ENCODE data around the gene CFAP221.

Gene CFAP221

GRCh38 chr2:119694845-119695521 lies 150.7 kb downstream of the CFAP221 start:
- Histone ChIP-seq H3K27me3 (ENCODE audit: control insufficient read depth, insufficient read depth, low read length, poor library complexity, severe bottlenecking) (no peaks in the 10 kb centered on the region), H3K36me3 (ENCODE audit: control insufficient read depth, insufficient read depth, low read length) (no peaks in the 10 kb centered on the region), H3K27ac (ENCODE audit: insufficient read depth, low read depth, low read length, poor library complexity, severe bottlenecking) (no peak overlapping the region), H3K4me1 (ENCODE audit: control insufficient read depth, insufficient read depth, low read length) (peaks cover 24% of the 10 kb centered on the region), H3K4me3 (ENCODE audit: insufficient read depth, low read depth, low read length) (no peak overlapping the region), H3K9me3 (ENCODE audit: control insufficient read depth, low read length) (no peaks in the 10 kb centered on the region)
- WGBS, 2 experiments = 67 to 71% methylated on average over 10 of the region's 10 CpGs

- H3K9me3 ChIP-seq (ENCODE audit: control insufficient read depth, low read length) = no peaks in the 10 kb centered on the region
These were observed 151.8 kb downstream of the CFAP221 start for GRCh38 chr2:119696005-119696404.

GRCh38 chr2:119696494-119697030 lies 152.3 kb downstream of the CFAP221 start:
- Histone ChIP-seq H3K27ac (ENCODE audit: insufficient read depth, low read depth, low read length, poor library complexity, severe bottlenecking) (no peak overlapping the region), H3K27me3 (ENCODE audit: control insufficient read depth, insufficient read depth, low read length, poor library complexity, severe bottlenecking) (no peaks in the 10 kb centered on the region), H3K9me3 (ENCODE audit: control insufficient read depth, low read length) (no peaks in the 10 kb centered on the region), H3K36me3 (ENCODE audit: control insufficient read depth, insufficient read depth, low read length) (no peaks in the 10 kb centered on the region), H3K4me3 (ENCODE audit: insufficient read depth, low read depth, low read length) (no peak overlapping the region), H3K4me1 (ENCODE audit: control insufficient read depth, insufficient read depth, low read length) (peaks cover 24% of the 10 kb centered on the region)
- WGBS, 2 experiments = 78 to 85% methylated on average over 6 of the region's 6 CpGs

More at GRCh38 chr2:119696005-119696404, 151.8 kb downstream of the CFAP221 start:
- Histone ChIP-seq H3K27me3 (ENCODE audit: control insufficient read depth, insufficient read depth, low read length, poor library complexity, severe bottlenecking) (no peaks in the 10 kb centered on the region), H3K4me3 (ENCODE audit: insufficient read depth, low read depth, low read length) (no peak overlapping the region), H3K27ac (ENCODE audit: insufficient read depth, low read depth, low read length, poor library complexity, severe bottlenecking) (no peak overlapping the region), H3K4me1 (ENCODE audit: control insufficient read depth, insufficient read depth, low read length) (peaks cover 24% of the 10 kb centered on the region), H3K36me3 (ENCODE audit: control insufficient read depth, insufficient read depth, low read length) (no peaks in the 10 kb centered on the region)
- WGBS, 2 experiments = 88 to 95% methylated on average over 3 of the region's 3 CpGs

GRCh38 chr2:119697290-119698020 lies 153.2 kb downstream of the CFAP221 start:
- 80 to 83% methylated on average over 8 of the region's 8 CpGs for WGBS, 2 experiments
- H3K4me1 ChIP-seq (ENCODE audit: control insufficient read depth, insufficient read depth, low read length) = peaks cover 24% of the 10 kb centered on the region

GRCh38 chr2:119698246-119698645 lies 154.0 kb downstream of the CFAP221 start:
- 81 to 83% methylated on average over 3 of the region's 3 CpGs for WGBS, 2 experiments
- Histone ChIP-seq H3K4me1 (ENCODE audit: control insufficient read depth, insufficient read depth, low read length) (peaks cover 24% of the 10 kb centered on the region), H3K27me3 (ENCODE audit: control insufficient read depth, insufficient read depth, low read length, poor library complexity, severe bottlenecking) (no peaks in the 10 kb centered on the region), H3K36me3 (ENCODE audit: control insufficient read depth, insufficient read depth, low read length) (no peaks in the 10 kb centered on the region), H3K9me3 (ENCODE audit: control insufficient read depth, low read length) (no peaks in the 10 kb centered on the region), H3K27ac (ENCODE audit: insufficient read depth, low read depth, low read length, poor library complexity, severe bottlenecking) (no peak overlapping the region), H3K4me3 (ENCODE audit: insufficient read depth, low read depth, low read length) (no peak overlapping the region)

More at GRCh38 chr2:119697290-119698020, 153.2 kb downstream of the CFAP221 start:
- Histone ChIP-seq H3K9me3 (ENCODE audit: control insufficient read depth, low read length) (no peaks in the 10 kb centered on the region), H3K36me3 (ENCODE audit: control insufficient read depth, insufficient read depth, low read length) (no peaks in the 10 kb centered on the region), H3K27me3 (ENCODE audit: control insufficient read depth, insufficient read depth, low read length, poor library complexity, severe bottlenecking) (no peaks in the 10 kb centered on the region), H3K27ac (ENCODE audit: insufficient read depth, low read depth, low read length, poor library complexity, severe bottlenecking) (no peak overlapping the region), H3K4me3 (ENCODE audit: insufficient read depth, low read depth, low read length) (no peak overlapping the region)

- Histone ChIP-seq H3K4me1 (ENCODE audit: control insufficient read depth, insufficient read depth, low read length) (peaks cover 24% of the 10 kb centered on the region), H3K4me3 (ENCODE audit: insufficient read depth, low read depth, low read length) (no peak overlapping the region), H3K27ac (ENCODE audit: insufficient read depth, low read depth, low read length, poor library complexity, severe bottlenecking) (no peak overlapping the region), H3K9me3 (ENCODE audit: control insufficient read depth, low read length) (no peaks in the 10 kb centered on the region), H3K36me3 (ENCODE audit: control insufficient read depth, insufficient read depth, low read length) (no peaks in the 10 kb centered on the region), H3K27me3 (ENCODE audit: control insufficient read depth, insufficient read depth, low read length, poor library complexity, severe bottlenecking) (no peaks in the 10 kb centered on the region)
- 53 to 59% methylated on average over 15 of the region's 15 CpGs for WGBS, 2 experiments
These were observed 154.9 kb downstream of the CFAP221 start for GRCh38 chr2:119699016-119699606.

- Histone ChIP-seq H3K36me3 (ENCODE audit: control insufficient read depth, insufficient read depth, low read length) (no peaks in the 10 kb centered on the region), H3K9me3 (ENCODE audit: control insufficient read depth, low read length) (no peaks in the 10 kb centered on the region), H3K4me1 (ENCODE audit: control insufficient read depth, insufficient read depth, low read length) (peaks cover 10% of the 10 kb centered on the region), H3K27ac (ENCODE audit: insufficient read depth, low read depth, low read length, poor library complexity, severe bottlenecking) (no peak overlapping the region), H3K27me3 (ENCODE audit: control insufficient read depth, insufficient read depth, low read length, poor library complexity, severe bottlenecking) (no peaks in the 10 kb centered on the region), H3K4me3 (ENCODE audit: insufficient read depth, low read depth, low read length) (no peak overlapping the region)
- WGBS, 2 experiments = 5 to 6% methylated on average over 4 of the region's 4 CpGs
These were observed 156.6 kb downstream of the CFAP221 start for GRCh38 chr2:119700866-119701265.

- no peak overlapping the region for H3K4me3 ChIP-seq (ENCODE audit: insufficient read depth, low read depth, low read length)
- no peaks in the 10 kb centered on the region for H3K27me3 ChIP-seq (ENCODE audit: control insufficient read depth, insufficient read depth, low read length, poor library complexity, severe bottlenecking)
- no peaks in the 10 kb centered on the region for H3K36me3 ChIP-seq (ENCODE audit: control insufficient read depth, insufficient read depth, low read length)
- 27 to 28% methylated on average over 12 of the region's 12 CpGs for WGBS, 2 experiments
- no peaks in the 10 kb centered on the region for H3K9me3 ChIP-seq (ENCODE audit: control insufficient read depth, low read length)
- H3K4me1 ChIP-seq (ENCODE audit: control insufficient read depth, insufficient read depth, low read length) = peaks cover 8% of the 10 kb centered on the region
- H3K27ac ChIP-seq (ENCODE audit: insufficient read depth, low read depth, low read length, poor library complexity, severe bottlenecking) = no peak overlapping the region
These were observed 157.1 kb downstream of the CFAP221 start for GRCh38 chr2:119701352-119701751.

- peaks cover 8% of the 10 kb centered on the region for H3K4me1 ChIP-seq (ENCODE audit: control insufficient read depth, insufficient read depth, low read length)
- H3K9me3 ChIP-seq (ENCODE audit: control insufficient read depth, low read length) = no peaks in the 10 kb centered on the region
- no peaks in the 10 kb centered on the region for H3K36me3 ChIP-seq (ENCODE audit: control insufficient read depth, insufficient read depth, low read length)
- no peak overlapping the region for H3K4me3 ChIP-seq (ENCODE audit: insufficient read depth, low read depth, low read length)
- WGBS, 2 experiments = 92 to 96% methylated on average over 2 of the region's 2 CpGs
- H3K27ac ChIP-seq (ENCODE audit: insufficient read depth, low read depth, low read length, poor library complexity, severe bottlenecking) = no peak overlapping the region
- no peaks in the 10 kb centered on the region for H3K27me3 ChIP-seq (ENCODE audit: control insufficient read depth, insufficient read depth, low read length, poor library complexity, severe bottlenecking)
These were observed 158.1 kb downstream of the CFAP221 start for GRCh38 chr2:119702203-119702917.

All from ectodermal cell (in vitro differentiated cells).